ENCODE measurements around the gene PPP1CA. TPM values are rescaled to one million over a fixed set of nuclear protein-coding genes. Genes with fewer than 3 reads are reported as not detected.

The PPP1CA gene
- total and polyA plus RNA-seq, 2 donors (not counting 1 experiment from before 2014, with no cell fraction given) = 218 to 251 TPM

DNA sequence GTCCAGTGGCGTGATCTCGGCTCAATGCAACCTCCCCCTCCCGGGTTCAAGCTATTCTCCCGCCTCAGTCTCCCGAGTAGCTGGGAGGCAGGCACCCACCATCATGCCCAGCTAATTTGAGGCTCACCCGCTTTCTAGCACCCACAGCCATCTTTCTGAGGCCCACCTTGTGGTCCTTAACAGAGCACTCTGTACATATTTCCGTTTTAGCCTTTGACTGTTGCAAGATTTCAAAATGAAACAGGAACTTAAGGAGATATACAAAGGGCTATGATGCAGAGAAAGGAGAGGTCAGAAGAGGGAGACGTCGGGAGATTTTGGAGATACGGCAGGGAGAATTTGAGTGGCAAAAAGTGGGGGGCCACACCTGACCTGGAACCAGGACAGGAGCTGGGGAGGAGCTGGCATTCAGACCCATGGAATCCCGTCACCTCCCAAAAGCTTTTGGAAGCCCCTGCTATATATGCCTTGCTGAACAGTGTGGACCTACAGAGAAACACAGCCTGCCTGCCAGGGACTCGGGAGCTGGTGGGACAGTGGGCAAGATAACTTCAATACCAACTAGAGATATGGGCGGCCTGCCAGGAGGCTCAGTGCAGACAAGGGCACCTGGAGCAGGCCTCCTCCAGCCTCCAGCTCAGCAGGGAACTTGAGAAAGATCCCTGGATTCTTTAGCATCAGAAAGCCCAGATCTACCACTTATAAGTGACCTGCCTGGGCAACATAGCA lies 20.2 kb downstream of the PPP1CA start:
- H3K4me1 ChIP-seq (ENCODE audit: control insufficient read depth in 2 of 2, insufficient read depth in 2 of 2, low read length in 2 of 2) = peaks cover 22 to 28% of the 10 kb centered on the region in 2 donors
- H3K4me3 ChIP-seq (ENCODE audit: control extremely low read depth in 1 of 5, extremely low read depth in 1 of 5, insufficient read depth in 1 of 5, low read depth in 2 of 5, low read length in 4 of 5) = peak overlapping the region in 4 of 5 experiments; percentile 3 to 51 (median 17)
- peaks cover 11% of the 10 kb centered on the region for H3K79me2 ChIP-seq (ENCODE audit: control insufficient read depth, insufficient read depth, low read length)
- peak overlapping the region; percentile 70 to 88 for H3K27ac ChIP-seq (ENCODE audit: low read length in 2 of 2)
- POLR2A ChIA-PET = interaction anchor here (0.6 to 5.8 kb wide), 18 partner anchors 11 to 703 kb away, joined by 3 to 153 read pairs (median 4); partner anchors contain the start of genes CLCF1, POLD4, PPP1CA and PTPRCAP
- no peaks in the 10 kb centered on the region for H3K27me3 ChIP-seq (replicated peaks in 1 of 4; ENCODE audit: control extremely low read depth in 1 of 4, control insufficient read depth in 3 of 4, insufficient read depth in 4 of 4, low read length in 3 of 4)
- H3K27me3 Mint-ChIP-seq = no peaks in the 10 kb centered on the region
- no peak for TF ChIP-seq EZH2 (IDR thresholded peaks at IDR 0.05; ENCODE audit: borderline replicate concordance, insufficient read depth, low read depth, low read length, poor library complexity, severe bottlenecking)
- peak; percentile 33 for TF ChIP-seq CTCF (IDR thresholded peaks at IDR 0.05)
- CTCF ChIA-PET = interaction anchor here (0.6 to 42.2 kb wide), 22 partner anchors 9 to 328 kb away, joined by 3 to 2379 read pairs (median 8); partner anchors contain the start of genes ANKRD13D, CLCF1, PITPNM1 and POLD4
- no peaks in the 10 kb centered on the region for H4K20me1 ChIP-seq (ENCODE audit: control insufficient read depth, insufficient read depth, low read length, poor library complexity, severe bottlenecking)
- intact Hi-C loops (cut with micrococcal nuclease) = loop anchor here (1.0 to 5.0 kb wide), 3 partner anchors 8 to 139 kb away; partner anchors contain the start of genes ANKRD13D and CLCF1
- ATAC-seq (ENCODE audit: low read depth) (peak; percentile 72), DNase-seq (peak; percentile 78)
- no peaks in the 10 kb centered on the region for H3K9me3 ChIP-seq (ENCODE audit: control extremely low read depth in 1 of 3, control insufficient read depth in 2 of 3, insufficient read depth in 1 of 3, low read length in 2 of 3)
- H3K4me1 Mint-ChIP-seq = peaks cover 26% of the 10 kb centered on the region
- H3K27ac Mint-ChIP-seq = peak overlapping the region; percentile 93
- H2AFZ ChIP-seq (ENCODE audit: insufficient read depth, low read depth, low read length, poor library complexity, severe bottlenecking) = peak overlapping the region; percentile 78
- WGBS (ENCODE audit: insufficient coverage) = 41% methylated on average over 11 of the region's 13 CpGs
- H3K4me3 Mint-ChIP-seq = peak overlapping the region; percentile 53
- H3K36me3 ChIP-seq (replicated peaks in 1 of 2; ENCODE audit: control extremely low read depth in 1 of 2, control insufficient read depth in 1 of 2, extremely low read depth in 1 of 2, insufficient read depth in 2 of 2, low read length in 1 of 2) = no peaks in the 10 kb centered on the region
- H3K9me3 Mint-ChIP-seq (ENCODE audit: insufficient read depth) = no peaks in the 10 kb centered on the region
- H3K9ac ChIP-seq (ENCODE audit: low read length) = peak overlapping the region; percentile 50
- peak overlapping the region; percentile 74 for H3K4me2 ChIP-seq (replicated peaks; ENCODE audit: low read depth, low read length, poor library complexity, severe bottlenecking)

Data from B cell (primary cell).